D341Med (cell line): Measurements from ENCODE around the gene WAC.

Source experiments
- DNase-seq: peaks from one replicate; pipeline ENCODE4 v3.0.0; 2012; ENCODE audit warnings: low spot score

WAC gene

DNA sequence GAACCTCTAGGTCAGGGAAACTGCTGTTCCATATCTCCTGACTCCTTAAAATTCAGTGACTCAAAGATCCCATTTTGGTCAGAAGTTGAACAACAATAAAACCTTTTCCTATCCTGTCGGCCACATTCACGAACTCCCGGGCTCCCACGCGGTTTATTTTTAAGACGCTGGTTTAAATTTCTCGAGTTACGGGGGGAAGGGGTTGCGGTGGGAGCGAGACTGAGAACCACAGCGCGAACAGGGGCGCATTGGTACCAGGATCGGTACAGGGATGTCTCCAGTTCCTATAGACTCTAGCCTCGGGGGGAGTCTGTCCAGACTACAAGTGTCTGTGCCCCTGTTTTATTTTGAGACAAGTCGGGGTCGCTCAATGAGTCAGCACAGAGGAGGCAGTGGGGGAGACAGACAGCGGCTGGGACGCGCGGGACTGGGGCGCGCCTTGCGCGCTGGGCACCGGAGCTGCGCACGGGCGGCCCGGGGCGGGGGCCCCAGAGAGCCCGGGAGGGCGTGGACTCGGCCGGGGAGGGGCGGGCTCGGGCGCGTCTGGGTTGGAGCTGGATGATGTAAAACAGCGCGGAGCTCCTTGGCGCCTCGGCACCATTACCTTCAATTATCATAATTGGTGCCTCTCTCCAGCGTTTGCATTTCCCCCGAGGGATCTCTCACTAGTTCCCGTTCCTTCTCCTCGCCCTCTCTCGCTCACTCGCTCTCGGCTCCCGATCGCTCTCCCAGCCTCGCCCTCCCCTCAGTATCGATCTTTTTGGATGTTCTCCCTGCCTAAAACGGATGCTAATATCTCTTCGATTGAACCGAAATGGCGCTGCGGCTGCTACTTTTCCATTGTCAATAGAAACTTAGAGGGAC, 135.7 kb downstream of the WAC start:
- DNase-seq: peak; percentile 93

DNA sequence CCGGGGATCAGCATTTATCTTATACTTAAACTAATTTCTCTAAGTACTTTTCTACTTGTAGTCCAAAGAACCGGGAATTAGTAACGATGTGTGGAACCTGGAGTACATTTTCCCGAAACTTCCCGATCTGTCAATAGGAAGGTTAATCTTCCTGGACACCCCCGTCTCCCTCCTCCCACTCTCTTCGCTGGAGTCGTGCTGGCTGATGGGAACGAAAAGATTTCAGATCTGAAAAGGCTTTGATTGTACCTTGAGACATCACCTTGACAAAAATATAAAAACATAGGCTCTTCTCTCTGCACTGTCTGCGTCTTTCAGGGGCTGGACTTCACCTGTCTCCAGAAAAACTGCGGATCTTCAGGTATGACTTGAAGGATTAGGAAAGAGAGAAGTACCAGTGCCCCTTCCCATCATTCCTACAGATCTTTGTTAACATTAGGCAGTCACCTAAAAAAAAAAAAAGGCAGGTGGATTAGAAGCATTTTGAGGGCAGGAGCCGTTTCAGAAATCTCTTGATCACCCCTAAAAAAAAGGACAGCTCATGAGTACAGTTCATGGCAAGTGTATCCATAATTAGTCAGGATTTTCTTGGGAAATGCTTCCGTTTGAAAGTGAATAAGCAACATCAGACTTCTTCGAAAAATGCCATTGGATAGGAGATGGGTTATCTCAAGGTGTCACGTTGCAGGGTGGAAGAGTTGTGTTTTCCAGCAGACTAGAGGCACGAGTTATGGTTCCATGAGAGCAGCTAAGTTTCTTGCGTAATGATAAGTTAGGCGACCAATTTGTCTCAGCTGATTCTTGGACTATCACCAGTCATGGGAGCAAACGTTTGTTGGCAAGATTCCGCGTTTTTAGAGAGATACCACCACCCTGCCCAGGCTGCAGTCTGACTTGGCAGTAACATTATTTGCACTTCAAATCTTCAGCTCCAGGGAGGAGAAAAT, 136.6 kb downstream of the WAC start:
- DNase-seq: no peak
